Mononuclear cell (primary cell): ENCODE results near the gene PKN3. TPM values are rescaled to one million over a fixed set of nuclear protein-coding genes. Genes with fewer than 3 reads are reported as not detected.
"Not testable (repeated sequence)": the region's sequence is repeated elsewhere in the genome, so short reads cannot be mapped to it uniquely, and the experiment has no call there.

Experiments
- H3K27me3 ChIP-seq: 2 replicates; pipeline ENCODE4 v1.6.0; 2011; ENCODE audit warnings: low read length, control low read depth; ENCODE audit not compliant: insufficient read depth
- H3K4me1 ChIP-seq: 2 replicates; pipeline ENCODE4 v1.5.1; 2011; ENCODE audit warnings: mild to moderate bottlenecking, low read length, control low read depth; ENCODE audit not compliant: insufficient read depth
- H3K4me3 ChIP-seq: 2 replicates; pipeline ENCODE4 v1.5.1; 2011; ENCODE audit warnings: mild to moderate bottlenecking, low read length, moderate library complexity
- H3K9me3 ChIP-seq: 2 replicates; pipeline ENCODE4 v1.5.1; 2011; ENCODE audit warnings: low read depth, mild to moderate bottlenecking, control low read depth, low read length
- total RNA-seq: library from RNA; depleted of rRNA; stranded (reverse); fragments of >200 nt; gene quantifications from one replicate; pipeline ENCODE4 v1.2.3, GENCODE V29; 2012

PKN3 gene
- total RNA-seq, 1 donor, result 0.73 TPM

DNA sequence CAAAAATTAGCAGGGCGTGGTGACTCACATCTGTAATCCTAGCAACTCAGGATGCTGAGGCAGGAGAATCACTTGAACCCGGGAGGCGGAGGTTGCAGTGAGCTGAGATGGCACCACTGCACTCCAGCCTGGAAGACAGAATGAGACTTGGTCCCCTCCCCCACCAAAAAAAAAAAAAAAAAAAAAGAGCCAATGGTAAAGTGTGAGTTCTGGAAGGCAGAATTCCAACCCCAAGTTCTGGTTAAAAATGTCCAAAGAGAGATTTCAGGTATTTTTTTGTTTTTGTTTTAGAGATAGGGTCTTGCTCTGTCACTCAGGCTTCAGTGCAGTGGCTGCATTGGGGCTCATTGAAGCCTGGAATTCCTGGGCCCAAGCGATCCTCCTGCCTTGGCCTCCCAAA lies 14.8 kb upstream of the PKN3 start:
- Histone ChIP-seq H3K4me1 (peaks cover 67% of the 10 kb centered on the region), H3K9me3 (no peaks in the 10 kb centered on the region), H3K27me3 (no peaks in the 10 kb centered on the region)

DNA sequence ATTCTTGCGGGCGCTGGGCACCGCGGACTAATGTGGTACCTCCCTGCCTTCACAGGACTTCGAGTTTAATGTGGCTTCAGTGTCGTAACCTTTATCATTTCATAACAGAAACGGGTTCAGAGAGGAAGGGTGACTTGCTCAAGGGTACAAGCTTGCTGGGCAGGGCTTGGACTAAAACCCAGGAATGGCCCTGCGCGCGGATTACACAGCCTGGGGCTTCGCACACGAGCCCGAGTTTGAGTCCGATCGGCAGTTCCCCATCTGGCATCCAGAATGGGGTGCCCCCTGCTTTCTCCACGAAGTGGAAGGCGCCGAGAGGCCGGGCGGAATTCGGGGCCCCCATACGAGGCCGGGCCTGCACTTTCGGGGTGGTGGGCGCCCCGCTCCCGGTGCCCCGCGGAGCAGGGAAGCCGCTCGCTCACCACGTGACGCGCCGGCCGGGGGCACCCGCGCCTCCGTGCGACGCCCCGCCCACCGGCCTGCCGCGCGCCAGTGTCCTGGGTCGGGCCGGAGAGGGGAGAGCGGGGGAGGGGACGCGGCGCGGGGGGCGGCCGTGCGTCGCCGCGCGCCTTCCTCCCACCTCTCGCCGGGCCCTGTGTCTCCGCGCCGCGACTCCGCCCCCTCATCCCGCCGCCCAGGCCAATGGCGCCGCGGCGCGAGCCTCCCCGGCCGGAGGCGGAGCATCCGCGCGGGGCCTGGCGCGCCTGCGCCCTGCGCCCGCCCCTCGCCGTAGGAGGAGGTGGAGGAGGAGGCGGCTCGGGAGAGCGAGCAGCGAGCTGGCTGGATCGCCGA lies 13.6 kb upstream of the PKN3 start, which contains the start of gene SET:
Gene SET, plus strand, starts transcription at position 722 of the 792 bp plus-strand sequence. CDS start 361 bp downstream, outside the sequence.
- Histone ChIP-seq H3K4me3 (peak within 1 kb of the TSS; percentile 70), H3K27me3 (no peaks in the 10 kb centered on the region), H3K9me3 (no peaks in the 10 kb centered on the region), H3K4me1 (peaks cover 59% of the 10 kb centered on the region)

More for the DNA sequence above, 14.8 kb upstream of the PKN3 start:
- no peak overlapping the region for H3K4me3 ChIP-seq

DNA sequence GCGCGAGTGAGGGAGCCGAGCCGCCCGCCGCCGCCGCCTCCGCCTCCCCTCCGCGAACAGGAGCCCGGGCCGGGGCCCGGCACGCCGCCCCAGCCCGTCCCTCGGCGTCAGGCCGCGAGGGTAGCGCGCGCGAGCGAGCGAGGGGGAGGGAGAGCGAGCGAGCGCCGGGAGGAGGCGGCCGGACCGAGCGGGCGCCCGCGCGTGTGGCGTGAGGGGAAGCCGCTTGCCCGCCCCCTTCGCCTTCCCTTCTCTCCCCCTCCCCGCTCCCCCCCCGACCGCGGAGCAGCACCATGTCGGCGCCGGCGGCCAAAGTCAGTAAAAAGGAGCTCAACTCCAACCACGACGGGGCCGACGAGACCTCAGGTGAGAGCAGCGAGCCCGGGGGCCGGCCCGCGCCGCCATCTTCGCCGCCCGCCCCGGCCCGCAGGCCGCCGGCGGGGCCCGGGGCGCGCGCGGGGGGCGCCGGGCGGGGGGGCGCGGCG lies 13.0 kb upstream of the PKN3 start:
- Histone ChIP-seq H3K4me1 (peaks cover 58% of the 10 kb centered on the region), H3K9me3 (no peaks in the 10 kb centered on the region), H3K27me3 (no peaks in the 10 kb centered on the region), H3K4me3 (peak overlapping the region; percentile 54)

DNA sequence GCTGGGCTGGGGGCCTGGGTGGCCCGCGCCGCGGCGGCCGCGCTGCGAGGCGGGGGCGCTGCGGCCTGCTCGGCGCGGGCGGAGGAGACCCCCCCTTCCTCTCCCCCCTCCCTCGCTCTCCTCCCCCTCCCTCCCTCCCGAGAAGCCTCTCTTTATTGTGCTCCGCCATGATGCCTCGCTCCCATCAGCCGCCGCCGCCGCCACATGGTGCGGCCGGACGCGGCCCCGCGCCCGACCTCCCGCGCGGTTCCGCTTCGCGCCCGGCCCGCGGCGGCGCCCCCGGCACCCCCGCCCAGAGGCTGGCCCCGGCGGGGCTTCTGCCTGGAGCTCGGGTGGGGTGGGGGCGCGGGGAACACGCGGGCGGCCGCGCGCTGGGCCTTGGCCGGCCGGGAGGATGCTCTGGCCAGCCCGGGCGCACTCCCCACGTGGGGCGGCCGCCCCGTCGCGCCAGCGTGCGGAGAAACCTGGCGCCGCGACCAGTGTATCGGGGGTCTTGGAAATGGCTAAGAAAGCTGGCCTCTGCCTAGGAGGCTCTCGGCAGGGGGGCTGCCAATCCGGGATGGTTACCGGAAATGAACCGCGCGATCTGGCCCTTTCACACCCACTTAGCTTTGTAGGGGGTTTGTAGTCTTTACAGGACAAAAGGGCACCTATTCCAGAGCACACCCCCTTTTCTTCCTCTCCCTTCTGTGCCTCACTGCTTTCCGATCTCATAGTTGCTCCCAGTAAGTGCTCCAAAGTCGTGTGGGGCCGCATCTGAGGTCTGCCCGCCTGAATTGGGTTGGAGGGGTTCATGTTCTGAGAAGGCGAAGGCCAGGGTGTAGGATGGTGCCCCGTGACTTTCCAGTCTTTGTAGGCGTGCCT lies 12.3 kb upstream of the PKN3 start:
- Histone ChIP-seq H3K4me3 (peak overlapping the region; percentile 70), H3K9me3 (no peaks in the 10 kb centered on the region), H3K4me1 (peaks cover 51% of the 10 kb centered on the region), H3K27me3 (no peaks in the 10 kb centered on the region)

DNA sequence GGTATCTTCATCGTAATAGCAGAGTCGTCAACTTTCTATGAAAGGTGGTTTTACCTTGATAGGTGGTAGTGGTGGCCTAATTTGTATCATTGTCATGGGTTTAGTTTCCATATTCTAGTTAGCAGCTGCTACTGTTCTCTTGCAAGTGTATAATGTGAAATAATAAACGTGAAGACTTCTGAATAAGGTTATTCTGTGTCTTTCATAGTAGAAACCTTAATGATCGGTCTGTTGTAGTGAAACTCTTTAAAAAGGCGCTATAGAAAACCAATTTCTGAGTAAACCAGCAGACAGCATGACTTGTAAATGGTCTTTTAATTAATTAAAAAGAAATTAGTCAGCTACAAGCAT lies 11.6 kb upstream of the PKN3 start:
- H3K9me3 ChIP-seq, result no peaks in the 10 kb centered on the region
- no peaks in the 10 kb centered on the region for H3K27me3 ChIP-seq
- H3K4me3 ChIP-seq, result peak overlapping the region; percentile 70
- H3K4me1 ChIP-seq, result peaks cover 44% of the 10 kb centered on the region

DNA sequence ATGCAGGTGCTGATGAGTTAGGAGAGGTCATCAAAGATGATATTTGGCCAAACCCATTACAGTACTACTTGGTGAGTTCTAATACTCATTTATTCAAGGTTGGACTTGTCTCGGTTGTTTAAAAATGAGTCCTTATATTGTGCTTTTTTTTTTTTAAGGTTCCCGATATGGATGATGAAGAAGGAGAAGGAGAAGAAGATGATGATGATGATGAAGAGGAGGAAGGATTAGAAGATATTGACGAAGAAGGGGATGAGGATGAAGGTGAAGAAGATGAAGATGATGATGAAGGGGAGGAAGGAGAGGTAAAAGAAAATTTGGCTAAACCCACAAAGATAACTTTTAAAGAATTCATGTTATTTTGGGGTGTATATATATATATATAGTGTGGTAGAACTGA lies 8.6 kb upstream of the PKN3 start:
- H3K27me3 ChIP-seq, H3K9me3 ChIP-seq, H3K4me3 ChIP-seq: not testable (repeated sequence)
- H3K4me1 ChIP-seq, result peaks cover 14% of the 10 kb centered on the region

DNA sequence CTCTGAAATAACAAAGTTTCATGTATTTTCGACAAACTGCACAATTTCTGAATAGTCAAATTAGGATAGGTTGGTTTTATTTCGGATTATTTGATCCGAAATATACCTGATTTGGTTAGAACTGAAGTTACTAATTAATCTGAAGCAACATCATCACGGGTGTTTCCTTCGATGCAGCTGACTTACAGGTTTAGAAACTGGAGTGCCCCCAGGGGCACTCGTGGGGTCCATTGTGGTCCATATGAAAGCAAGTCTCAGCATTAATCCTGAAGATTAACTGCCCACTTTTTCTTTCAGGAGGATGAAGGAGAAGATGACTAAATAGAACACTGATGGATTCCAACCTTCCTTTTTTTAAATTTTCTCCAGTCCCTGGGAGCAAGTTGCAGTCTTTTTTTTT lies 8.0 kb upstream of the PKN3 start:
- H3K4me1 ChIP-seq, result peaks cover 14% of the 10 kb centered on the region
- no peak overlapping the region for H3K4me3 ChIP-seq
- no peaks in the 10 kb centered on the region for H3K27me3 ChIP-seq
- H3K9me3 ChIP-seq, result no peaks in the 10 kb centered on the region

DNA sequence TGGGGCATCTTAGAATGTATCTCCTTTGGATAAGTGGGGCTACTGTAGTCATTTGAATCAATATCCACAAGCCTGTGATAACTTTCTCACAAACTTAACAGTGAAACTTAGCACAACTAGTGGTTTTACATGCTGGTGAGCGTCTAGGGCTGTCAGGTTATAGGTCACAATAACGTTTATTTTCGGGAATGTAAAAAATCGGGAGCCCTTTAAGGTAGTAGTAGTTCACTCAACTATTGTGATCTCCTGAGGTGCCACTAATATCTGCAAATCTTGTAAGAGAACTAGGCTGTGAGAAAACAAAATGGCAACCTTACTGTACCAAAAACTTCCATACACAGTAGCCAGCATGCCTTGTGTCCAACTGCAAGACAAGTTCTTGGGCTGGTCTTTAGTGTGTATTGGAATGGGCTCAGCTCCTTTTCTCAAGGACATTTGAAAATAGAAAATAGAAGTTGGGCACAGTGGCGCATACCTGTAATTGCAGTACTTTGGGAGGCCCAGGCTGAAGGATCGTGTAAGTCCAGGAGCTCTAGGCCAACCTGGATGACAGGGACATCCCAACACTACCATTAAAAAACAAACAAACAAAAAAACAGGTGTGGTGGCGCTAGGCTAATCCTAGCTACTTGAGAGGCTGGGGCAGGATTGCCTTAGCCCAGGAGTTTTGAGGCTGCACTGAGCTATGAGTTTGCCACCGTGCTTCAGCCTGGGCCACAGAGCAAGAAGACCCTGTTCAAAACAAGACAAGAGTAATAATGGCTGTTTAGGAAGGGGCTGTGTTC lies 5.2 kb upstream of the PKN3 start:
- H3K4me1 ChIP-seq, result peaks cover 8% of the 10 kb centered on the region
- H3K4me3 ChIP-seq, result no peak overlapping the region
- no peaks in the 10 kb centered on the region for H3K9me3 ChIP-seq
- H3K27me3 ChIP-seq, result no peaks in the 10 kb centered on the region

DNA sequence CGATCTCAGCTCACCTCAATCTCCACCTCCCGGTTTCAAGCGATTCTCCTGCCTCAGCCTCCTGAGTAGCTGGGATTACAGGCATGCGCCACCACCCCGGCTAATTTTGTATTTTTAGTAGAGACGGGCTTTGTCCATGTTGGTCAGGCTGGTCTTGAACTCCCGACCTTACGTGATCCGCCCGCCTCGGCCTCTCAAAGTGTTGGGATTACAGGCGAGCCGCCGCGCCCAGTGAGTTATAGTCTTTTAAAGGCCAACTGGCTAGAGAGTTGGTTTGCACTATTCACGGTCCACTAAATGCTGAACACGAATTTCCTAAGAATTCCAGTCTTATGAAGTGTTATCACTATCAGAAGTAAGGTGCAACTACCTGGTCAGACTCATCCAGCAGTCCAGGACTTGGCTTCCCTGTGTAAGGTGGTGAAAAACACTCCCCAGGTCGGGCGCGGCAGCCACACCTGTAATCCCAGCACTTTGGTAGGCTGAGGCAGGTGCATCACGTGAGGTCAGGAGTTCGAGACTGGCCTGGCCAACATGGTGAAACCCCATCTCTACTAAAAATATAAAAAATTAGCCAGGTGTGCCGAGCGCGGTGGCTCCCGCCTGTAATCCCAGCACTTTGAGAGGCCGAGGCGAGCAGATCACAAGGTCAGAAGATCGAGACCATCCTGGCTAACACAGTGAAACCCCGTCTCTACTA lies 3.1 kb upstream of the PKN3 start:
- not testable (repeated sequence) for H3K27me3 ChIP-seq, H3K4me3 ChIP-seq, H3K9me3 ChIP-seq
- peaks cover 15% of the 10 kb centered on the region for H3K4me1 ChIP-seq

DNA sequence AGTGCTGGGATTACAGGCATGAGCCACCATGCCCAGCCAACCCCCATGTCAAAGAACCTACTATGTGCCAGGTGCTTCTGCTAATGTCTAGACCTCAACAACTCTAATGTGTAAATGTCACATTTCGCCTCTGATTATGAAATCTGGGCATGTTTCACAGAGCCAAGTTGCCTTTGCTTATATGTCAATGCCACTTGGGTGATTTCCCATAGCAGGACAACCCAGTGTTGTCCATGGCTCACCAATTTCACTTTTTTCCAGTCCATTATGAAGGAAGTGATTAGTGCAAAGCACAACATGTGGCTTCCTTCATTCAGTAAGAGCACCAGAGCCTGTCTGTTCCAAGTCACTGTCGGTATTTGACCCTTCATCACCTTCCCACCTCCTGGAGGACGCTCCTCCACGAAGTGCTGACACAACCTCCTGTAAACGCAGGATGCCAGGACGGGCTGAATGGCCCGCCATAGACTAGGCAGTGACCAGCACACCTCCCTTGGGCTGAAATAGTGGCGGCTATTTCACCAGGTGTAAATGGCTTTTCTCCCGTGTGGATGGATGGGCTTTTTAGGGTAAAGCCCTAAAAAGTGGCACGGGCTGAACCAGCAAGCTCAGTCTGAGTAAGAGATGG lies 962 bp upstream of the PKN3 start:
- H3K4me1 ChIP-seq, result peaks cover 15% of the 10 kb centered on the region
- no peaks in the 10 kb centered on the region for H3K27me3 ChIP-seq
- no peaks in the 10 kb centered on the region for H3K9me3 ChIP-seq
- H3K4me3 ChIP-seq, result no peak overlapping the region

DNA sequence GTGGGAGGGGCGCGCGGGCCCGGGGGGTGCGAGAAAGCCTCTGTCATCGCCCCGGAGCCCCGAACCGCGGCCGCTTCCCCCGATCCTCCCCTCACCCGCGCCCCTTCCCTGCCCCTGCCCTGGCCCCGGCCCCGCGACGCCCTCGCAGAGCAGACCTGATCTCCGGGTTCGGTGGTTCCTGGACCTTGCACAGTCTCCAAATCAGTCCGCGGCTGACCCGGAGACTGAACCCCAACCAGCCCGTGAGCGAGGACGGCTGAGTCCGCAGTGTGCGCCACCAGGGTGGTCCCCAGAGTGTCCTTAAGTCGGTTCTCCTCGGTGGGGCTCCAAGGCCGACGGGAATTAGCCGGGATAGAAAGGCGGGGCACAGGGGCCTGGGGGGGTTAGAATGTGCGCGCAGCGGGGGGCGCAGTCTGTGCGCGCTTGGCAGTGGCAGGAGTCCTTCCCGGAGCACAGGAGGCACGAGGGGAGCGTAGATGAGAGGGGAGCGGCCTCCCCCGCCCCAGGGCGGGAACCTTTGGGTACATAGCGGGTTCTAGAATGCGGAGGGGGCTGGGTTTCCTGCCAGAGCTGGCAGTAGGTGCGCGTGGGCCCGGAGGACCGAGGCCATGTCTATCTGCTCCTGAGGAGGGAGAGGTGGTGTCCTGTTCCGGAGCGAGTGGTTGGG lies 779 bp downstream of the PKN3 start:
- H3K9me3 ChIP-seq, result no peaks in the 10 kb centered on the region
- H3K27me3 ChIP-seq, result no peaks in the 10 kb centered on the region
- peaks cover 15% of the 10 kb centered on the region for H3K4me1 ChIP-seq
- H3K4me3 ChIP-seq, result peak overlapping the region; percentile 54

DNA sequence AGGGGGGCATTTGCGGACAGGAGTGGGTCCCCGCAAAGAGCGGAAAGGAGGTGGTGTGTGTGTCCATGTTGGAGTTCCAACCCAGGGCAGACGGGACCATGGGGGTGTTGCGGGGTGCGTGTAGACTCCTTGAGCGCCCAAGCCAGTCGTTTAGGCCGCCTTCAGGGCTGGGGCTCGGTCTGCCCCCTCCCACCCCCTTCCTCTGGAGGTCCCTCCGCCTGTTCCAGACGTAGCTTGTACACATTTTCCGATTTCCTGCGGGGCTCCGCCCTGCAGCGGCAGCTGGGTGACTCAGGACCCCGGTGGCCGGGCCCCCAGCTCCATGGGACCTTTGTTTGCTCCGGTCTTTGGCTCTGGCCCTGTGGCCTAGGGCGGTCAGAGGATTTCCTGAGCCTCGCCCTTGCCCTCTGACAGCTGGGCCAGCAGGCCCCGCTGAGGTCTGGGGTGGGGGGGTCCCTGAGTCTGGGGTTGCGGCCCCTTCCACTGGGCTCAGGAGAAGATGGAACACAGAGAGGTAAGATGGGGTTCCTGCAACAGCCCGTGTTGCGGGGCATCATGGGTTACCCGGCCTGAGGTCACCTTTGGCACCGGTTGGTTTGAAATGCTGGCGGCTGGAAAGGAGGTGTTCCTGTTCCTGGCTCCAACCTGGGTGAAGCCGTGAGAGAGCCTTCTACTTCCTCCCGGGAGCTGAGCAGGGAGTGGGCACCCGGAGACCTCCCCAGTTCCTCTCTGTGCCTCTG lies 1.5 kb downstream of the PKN3 start:
- no peak overlapping the region for H3K4me3 ChIP-seq
- peaks cover 15% of the 10 kb centered on the region for H3K4me1 ChIP-seq
- H3K9me3 ChIP-seq, result no peaks in the 10 kb centered on the region
- no peaks in the 10 kb centered on the region for H3K27me3 ChIP-seq

DNA sequence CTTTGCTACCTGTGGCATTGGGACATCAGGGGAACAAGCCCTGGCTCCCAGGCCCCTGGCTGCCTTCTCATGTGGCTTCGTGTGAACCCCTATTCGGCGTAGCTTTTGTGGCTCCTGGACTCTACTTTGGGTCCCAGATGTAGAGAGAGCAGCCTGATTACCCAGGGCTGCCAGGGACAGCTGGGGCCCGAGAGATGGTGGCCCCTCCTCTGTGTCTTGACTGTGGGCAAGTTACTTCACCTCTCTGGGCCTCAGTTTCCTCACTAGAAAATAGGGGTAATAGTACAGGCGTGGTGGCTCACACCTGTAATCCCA lies 2.0 kb downstream of the PKN3 start:
- H3K27me3 ChIP-seq, result no peaks in the 10 kb centered on the region
- no peak overlapping the region for H3K4me3 ChIP-seq
- H3K9me3 ChIP-seq, result no peaks in the 10 kb centered on the region
- peaks cover 15% of the 10 kb centered on the region for H3K4me1 ChIP-seq
